PC-3 (cell line): ENCODE results near the gene SIK1. TPM values are rescaled to one million over a fixed set of nuclear protein-coding genes. Genes with fewer than 3 reads are reported as not detected.
"Not testable (repeated sequence)": the region's sequence is repeated elsewhere in the genome, so short reads cannot be mapped to it uniquely, and the experiment has no call there.

Source experiments
- ATAC-seq: fragments of 200-7000 bp; cut with Tn5 transposase; 2 replicates; pipeline ENCODE4 v1.9.1; 2020; ENCODE audit warnings: mild to moderate bottlenecking, moderate library complexity
- Bru-seq: library from RNA; stranded (reverse); fragments of 400-500 nt; gene quantifications from one replicate; lab custom pipeline; 2021; lab: Mats Ljungman, UMichigan
- BruChase-seq, 2 experiments: library from RNA; stranded (reverse); fragments of 400-500 nt; gene quantifications; one replicate each; lab custom pipeline; 2021; lab: Mats Ljungman, UMichigan
- BruUV-seq: library from RNA; stranded (reverse); fragments of 400-500 nt; replicated peaks from 2 replicates; lab custom pipeline; 2021; lab: Mats Ljungman, UMichigan
- CTCF ChIA-PET: fragments of 300-600 bp; sonication (Branson Sonifier 250); formaldehyde crosslinking; loops from one replicate; lab custom pipeline; 2022; ENCODE audit warnings: antibody characterized with exemption; lab: Charles Lee
- POLR2A ChIA-PET: fragments of 300-600 bp; sonication (Branson Sonifier 250); formaldehyde crosslinking; loops from one replicate; lab custom pipeline; 2022; ENCODE audit warnings: antibody characterized with exemption; ENCODE audit not compliant: unreplicated experiment; lab: Charles Lee
- DNase-seq: peaks from one replicate; pipeline ENCODE4 v3.0.0-alpha.2; 2015
- H2AFZ ChIP-seq: fragments of 300-600 bp; sonication (generic); 2 replicates; pipeline ENCODE4 v1.6.0; 2016; ENCODE audit warnings: antibody characterized with exemption, low read length
- H3F3A ChIP-seq: fragments of 300-600 bp; sonication (generic); one replicate; pipeline ENCODE4 v1.6.0; 2017; ENCODE audit warnings: antibody characterized with exemption, low read length, control low read depth, mild to moderate bottlenecking; ENCODE audit not compliant: unreplicated experiment
- H3K27ac ChIP-seq: fragments of 300-600 bp; sonication (generic); 2 replicates; pipeline ENCODE4 v1.5.1; 2016; ENCODE audit warnings: mild to moderate bottlenecking, low read length
- H3K27me3 ChIP-seq: fragments of 300-600 bp; sonication (generic); 2 replicates; pipeline ENCODE4 v1.6.1; 2016; ENCODE audit warnings: low read length, mixed read lengths
- H3K36me3 ChIP-seq: fragments of 300-600 bp; sonication (generic); 2 replicates; pipeline ENCODE4 v1.6.1; 2016; ENCODE audit warnings: low read depth, mixed run types, low read length, mixed read lengths
- H3K4me1 ChIP-seq: fragments of 300-600 bp; sonication (generic); 2 replicates; pipeline ENCODE4 v1.5.1; 2016; ENCODE audit warnings: low read length; ENCODE audit not compliant: insufficient read depth
- H3K4me2 ChIP-seq: fragments of 300-600 bp; sonication (generic); 2 replicates; pipeline ENCODE4 v1.6.0; 2016; ENCODE audit warnings: low read length
- H3K4me3 ChIP-seq: fragments of 300-600 bp; sonication (generic); 2 replicates; pipeline ENCODE4 v1.5.1; 2016; ENCODE audit warnings: mild to moderate bottlenecking, low read length, mixed read lengths
- H3K79me2 ChIP-seq: fragments of 300-600 bp; sonication (generic); 2 replicates; pipeline ENCODE4 v1.6.1; 2017; ENCODE audit warnings: low read length, mixed read lengths
- H3K9ac ChIP-seq: fragments of 300-600 bp; sonication (generic); 2 replicates; pipeline ENCODE4 v1.6.0; 2016; ENCODE audit warnings: mild to moderate bottlenecking, low read length
- H3K9me2 ChIP-seq: fragments of 300-600 bp; sonication (generic); replicated peaks from 2 replicates; pipeline ENCODE4 v1.6.1; 2016; ENCODE audit warnings: mixed run types, low read length, mixed read lengths
- H3K9me3 ChIP-seq: fragments of 300-600 bp; sonication (generic); 2 replicates; pipeline ENCODE4 v1.6.1; 2016; ENCODE audit warnings: low read length, mixed read lengths
- H4K20me1 ChIP-seq: fragments of 300-600 bp; sonication (generic); 2 replicates; pipeline ENCODE4 v1.6.1; 2016; ENCODE audit warnings: low read length, mixed read lengths
- CTCF ChIP-seq: fragments of 300-600 bp; sonication (generic); conservative IDR thresholded peaks from 2 replicates; pipeline ENCODE4 v1.5.1; 2017; ENCODE audit warnings: antibody characterized with exemption, low read depth, mild to moderate bottlenecking, low read length
- EZH2 ChIP-seq: fragments of 300-600 bp; sonication (generic); IDR thresholded peaks from one replicate; pipeline ENCODE4 v1.6.1; 2017; ENCODE audit warnings: antibody characterized with exemption, mild to moderate bottlenecking, low read length; ENCODE audit not compliant: unreplicated experiment
- EZH2phosphoT487 ChIP-seq: fragments of 300-600 bp; sonication (generic); IDR thresholded peaks from 2 replicates; pipeline ENCODE4 v1.6.1; 2018; ENCODE audit warnings: mild to moderate bottlenecking, antibody characterized with exemption, low read length, borderline replicate concordance
- intact Hi-C: fragments of 100-400 bp; cut with micrococcal nuclease; formaldehyde crosslinking; loops from 2 replicates; pipeline ENCODE4 v1.9.0; 2023
- long read RNA-seq: library from polyadenylated mRNA; unstranded; transcript quantifications from one replicate; pipeline ENCODE4 v2.0.0, GENCODE V29; 2021; ENCODE audit not compliant: unreplicated experiment
- total RNA-seq: library from RNA; depleted of rRNA; stranded (reverse); fragments of >200 nt; gene quantifications from 2 replicates; pipeline ENCODE4 v1.2.3, GENCODE V29; 2014; rRNA removed

SIK1 gene
- total RNA-seq (107 and 148 TPM in 2 replicates), Bru-seq, nascent RNA (percentile 41 among the genes with signal in this experiment), BruChase-seq, experiment 1, labeled RNA remaining after a 6-hour chase (percentile 66 among the genes with signal in this experiment), BruChase-seq, experiment 2, labeled RNA remaining after a 2-hour chase (percentile 71 among the genes with signal in this experiment)
- long read RNA-seq, full-length matches to known transcripts: 4 of 13 reads
- long read RNA-seq, partial matches to known transcripts: 4 of 13 reads
- long read RNA-seq, other reads (novel, unspliced or antisense): 5 of 13 reads

- H3K36me3 ChIP-seq, DNase-seq, H3K4me3 ChIP-seq, H4K20me1 ChIP-seq, POLR2A ChIA-PET, H3F3A ChIP-seq, H3K4me2 ChIP-seq, H3K27ac ChIP-seq, H3K9ac ChIP-seq, CTCF ChIA-PET, H3K4me1 ChIP-seq, H3K79me2 ChIP-seq, H2AFZ ChIP-seq, BruUV-seq, H3K9me2 ChIP-seq, intact Hi-C loops, H3K27me3 ChIP-seq, H3K9me3 ChIP-seq: not testable (repeated sequence)
- ATAC-seq: peak; percentile 73
Observed at GRCh38 chr21:43426404-43427241, at the start of gene SIK1. Gene SIK1, minus strand, starts transcription at chr21:43427131. Its CDS starts 953 bp downstream, at chr21:43426178.

- POLR2A ChIA-PET, H3K79me2 ChIP-seq, H3K9ac ChIP-seq, H3K27ac ChIP-seq, H3K4me1 ChIP-seq, H2AFZ ChIP-seq, H3K9me3 ChIP-seq, H3F3A ChIP-seq, DNase-seq, H3K27me3 ChIP-seq, intact Hi-C loops, H3K9me2 ChIP-seq, CTCF ChIA-PET, ATAC-seq, H3K4me2 ChIP-seq, H3K36me3 ChIP-seq, H4K20me1 ChIP-seq, BruUV-seq, H3K4me3 ChIP-seq: not testable (repeated sequence)
Observed at GRCh38 chr21:43471597-43472242, 44.8 kb upstream of the SIK1 start.

- H3K4me2 ChIP-seq, H3K9me2 ChIP-seq, H3K4me1 ChIP-seq, H2AFZ ChIP-seq, H3F3A ChIP-seq, H3K36me3 ChIP-seq, intact Hi-C loops, CTCF ChIA-PET, H3K27ac ChIP-seq, H4K20me1 ChIP-seq, ATAC-seq, H3K9me3 ChIP-seq, H3K9ac ChIP-seq, H3K4me3 ChIP-seq, BruUV-seq, POLR2A ChIA-PET, H3K79me2 ChIP-seq, DNase-seq, H3K27me3 ChIP-seq: not testable (repeated sequence)
Observed at GRCh38 chr21:43469719-43470458, 43.0 kb upstream of the SIK1 start.

- H3K79me2 ChIP-seq: no peaks in the 10 kb centered on the region
- no peak for ATAC-seq
- POLR2A ChIA-PET: no interaction called here
- H3K36me3 ChIP-seq: no peaks in the 10 kb centered on the region
- DNase-seq: peak; percentile 0
- H3K27ac ChIP-seq: no peak overlapping the region
- H3K4me1 ChIP-seq: no peaks in the 10 kb centered on the region
- no peaks in the 10 kb centered on the region for H3K27me3 ChIP-seq
- CTCF ChIA-PET: no interaction called here
- H3F3A ChIP-seq: no peaks in the 10 kb centered on the region
- no peak overlapping the region for H2AFZ ChIP-seq
- no TSS peak for BruUV-seq
- no peaks in the 10 kb centered on the region for H4K20me1 ChIP-seq
- H3K4me2 ChIP-seq: no peak overlapping the region
- intact Hi-C loops: no loop called here
- no peak overlapping the region for H3K4me3 ChIP-seq
- no peak overlapping the region for H3K9ac ChIP-seq
- TF ChIP-seq CTCF: no peak
- TF ChIP-seq EZH2phosphoT487: no peak
- TF ChIP-seq EZH2: no peak
- no peaks in the 10 kb centered on the region for H3K9me2 ChIP-seq
- no peaks in the 10 kb centered on the region for H3K9me3 ChIP-seq
Observed at GRCh38 chr21:43467785-43468184, 40.9 kb upstream of the SIK1 start.

GRCh38 chr21:43465159-43465558 lies 38.2 kb upstream of the SIK1 start:
- intact Hi-C loops, ATAC-seq: not testable (repeated sequence)

More at GRCh38 chr21:43465159-43465558, 38.2 kb upstream of the SIK1 start:
- H3K4me3 ChIP-seq, H3K79me2 ChIP-seq, H3K27me3 ChIP-seq, BruUV-seq, H3K9me2 ChIP-seq, DNase-seq, H3K9me3 ChIP-seq, H3K27ac ChIP-seq, CTCF ChIA-PET, H2AFZ ChIP-seq, H3K4me1 ChIP-seq, POLR2A ChIA-PET, H4K20me1 ChIP-seq, H3K4me2 ChIP-seq, H3K36me3 ChIP-seq, H3F3A ChIP-seq, H3K9ac ChIP-seq: not testable (repeated sequence)
